ENCODE data around the gene MME. TPM values are rescaled to one million over a fixed set of nuclear protein-coding genes. Genes with fewer than 3 reads are reported as not detected.

MME gene
- total RNA-seq, 1 experiment from 2014 or later, result not detected

DNA sequence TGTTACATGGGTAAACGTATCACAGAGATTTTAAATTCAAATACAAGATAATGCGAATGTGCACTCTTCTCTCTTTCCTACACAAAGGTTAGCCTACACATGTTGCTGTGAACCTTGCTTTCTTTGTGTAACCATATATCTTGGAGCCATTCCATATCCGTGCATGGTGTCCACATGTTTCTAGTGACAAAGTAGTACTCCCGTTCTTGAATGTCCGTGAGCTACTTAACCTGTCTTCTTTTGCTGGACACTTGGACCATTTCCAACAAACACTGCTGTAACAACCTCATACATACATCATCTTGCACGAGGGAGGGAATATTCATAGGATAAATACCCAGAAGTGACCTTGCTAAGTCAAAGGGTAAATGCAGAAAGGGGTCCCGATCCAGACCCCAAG, 138.3 kb downstream of the MME start:
- intact Hi-C loops (cut with micrococcal nuclease; ENCODE audit: unreplicated experiment), result no loop called here
- POLR2A ChIA-PET (ENCODE audit: low non-redundant PET), result no interaction called here
- TF ChIP-seq, protein P1, sequence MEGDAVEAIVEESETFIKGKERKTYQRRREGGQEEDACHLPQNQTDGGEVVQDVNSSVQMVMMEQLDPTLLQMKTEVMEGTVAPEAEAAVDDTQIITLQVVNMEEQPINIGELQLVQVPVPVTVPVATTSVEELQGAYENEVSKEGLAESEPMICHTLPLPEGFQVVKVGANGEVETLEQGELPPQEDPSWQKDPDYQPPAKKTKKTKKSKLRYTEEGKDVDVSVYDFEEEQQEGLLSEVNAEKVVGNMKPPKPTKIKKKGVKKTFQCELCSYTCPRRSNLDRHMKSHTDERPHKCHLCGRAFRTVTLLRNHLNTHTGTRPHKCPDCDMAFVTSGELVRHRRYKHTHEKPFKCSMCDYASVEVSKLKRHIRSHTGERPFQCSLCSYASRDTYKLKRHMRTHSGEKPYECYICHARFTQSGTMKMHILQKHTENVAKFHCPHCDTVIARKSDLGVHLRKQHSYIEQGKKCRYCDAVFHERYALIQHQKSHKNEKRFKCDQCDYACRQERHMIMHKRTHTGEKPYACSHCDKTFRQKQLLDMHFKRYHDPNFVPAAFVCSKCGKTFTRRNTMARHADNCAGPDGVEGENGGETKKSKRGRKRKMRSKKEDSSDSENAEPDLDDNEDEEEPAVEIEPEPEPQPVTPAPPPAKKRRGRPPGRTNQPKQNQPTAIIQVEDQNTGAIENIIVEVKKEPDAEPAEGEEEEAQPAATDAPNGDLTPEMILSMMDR (conservative IDR thresholded peaks at IDR 0.05; ENCODE audit: low read depth, low read length), result no peak
- no peak for TF ChIP-seq EZH2 (IDR thresholded peaks at IDR 0.05; ENCODE audit: borderline replicate concordance, low read depth, low read length, poor library complexity, severe bottlenecking)
- no peak for DNase-seq (ENCODE audit: low spot score)
- Histone ChIP-seq H3K4me3 (ENCODE audit: low read depth, low read length, poor library complexity, severe bottlenecking) (no peak overlapping the region), H3K9me3 (ENCODE audit: low read depth, low read length, poor library complexity, severe bottlenecking) (no peaks in the 10 kb centered on the region), H3K4me1 (ENCODE audit: insufficient read depth, low read length, poor library complexity, severe bottlenecking) (no peaks in the 10 kb centered on the region), H3K27ac (ENCODE audit: low read depth, low read length, poor library complexity, severe bottlenecking) (no peak overlapping the region), H3K27me3 (replicated peaks; ENCODE audit: insufficient read depth, low read depth, low read length, poor library complexity) (no peaks in the 10 kb centered on the region), H3K36me3 (ENCODE audit: insufficient read depth, low read length, poor library complexity, severe bottlenecking) (no peaks in the 10 kb centered on the region)
- BruUV-seq (replicated peaks), result no TSS peak
- CTCF ChIA-PET, result no interaction called here

GRCh38 chr3:155219106-155219505, 139.0 kb downstream of the MME start:
- Histone ChIP-seq H3K27me3 (replicated peaks; ENCODE audit: insufficient read depth, low read depth, low read length, poor library complexity) (no peaks in the 10 kb centered on the region), H3K27ac (ENCODE audit: low read depth, low read length, poor library complexity, severe bottlenecking) (no peak overlapping the region), H3K36me3 (ENCODE audit: insufficient read depth, low read length, poor library complexity, severe bottlenecking) (no peaks in the 10 kb centered on the region), H3K9me3 (ENCODE audit: low read depth, low read length, poor library complexity, severe bottlenecking) (no peaks in the 10 kb centered on the region), H3K4me1 (ENCODE audit: insufficient read depth, low read length, poor library complexity, severe bottlenecking) (no peaks in the 10 kb centered on the region), H3K4me3 (ENCODE audit: low read depth, low read length, poor library complexity, severe bottlenecking) (no peak overlapping the region)
- DNase-seq (ENCODE audit: low spot score), result no peak
- ChIA-PET CTCF (no interaction called here), POLR2A (ENCODE audit: low non-redundant PET) (no interaction called here)
- intact Hi-C loops (cut with micrococcal nuclease; ENCODE audit: unreplicated experiment), result no loop called here
- no peak for TF ChIP-seq EZH2 (IDR thresholded peaks at IDR 0.05; ENCODE audit: borderline replicate concordance, low read depth, low read length, poor library complexity, severe bottlenecking)
- TF ChIP-seq, protein P1 (conservative IDR thresholded peaks at IDR 0.05; ENCODE audit: low read depth, low read length), result no peak
- no TSS peak for BruUV-seq (replicated peaks)

DNA sequence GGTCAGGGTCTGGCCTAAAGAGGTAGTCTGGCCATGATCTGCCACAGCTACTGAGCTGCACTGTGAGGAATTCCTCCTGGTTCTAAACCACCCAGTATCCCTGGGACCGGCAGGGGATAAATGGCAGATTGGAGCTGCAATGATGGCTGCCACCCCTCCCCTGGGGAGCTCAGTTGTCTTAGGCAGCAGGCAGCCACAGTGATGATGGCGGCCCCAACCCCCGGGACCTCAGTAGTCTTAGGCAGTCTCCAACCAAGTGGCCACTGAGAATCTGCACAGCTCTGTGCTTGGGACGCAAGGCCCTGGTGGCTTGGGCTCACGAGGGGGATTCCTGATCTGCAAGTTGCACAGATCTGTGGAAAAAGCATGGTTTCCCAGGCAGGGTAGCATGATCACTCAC, 145.3 kb downstream of the MME start:
- DNase-seq (ENCODE audit: low spot score), result no peak
- Histone ChIP-seq H3K9me3 (ENCODE audit: low read depth, low read length, poor library complexity, severe bottlenecking) (no peaks in the 10 kb centered on the region), H3K27ac (ENCODE audit: low read depth, low read length, poor library complexity, severe bottlenecking) (no peak overlapping the region), H3K36me3 (ENCODE audit: insufficient read depth, low read length, poor library complexity, severe bottlenecking) (no peaks in the 10 kb centered on the region), H3K27me3 (replicated peaks; ENCODE audit: insufficient read depth, low read depth, low read length, poor library complexity) (no peaks in the 10 kb centered on the region), H3K4me3 (ENCODE audit: low read depth, low read length, poor library complexity, severe bottlenecking) (no peak overlapping the region), H3K4me1 (ENCODE audit: insufficient read depth, low read length, poor library complexity, severe bottlenecking) (no peaks in the 10 kb centered on the region)
- TF ChIP-seq EZH2 (IDR thresholded peaks at IDR 0.05; ENCODE audit: borderline replicate concordance, low read depth, low read length, poor library complexity, severe bottlenecking), result no peak
- TF ChIP-seq, protein P1 (conservative IDR thresholded peaks at IDR 0.05; ENCODE audit: low read depth, low read length), result no peak
- CTCF ChIA-PET, result interaction anchor here (0.6 kb wide), 1 partner anchor 781 kb away, joined by 8 read pairs; no protein-coding TSS in a partner anchor
- BruUV-seq (replicated peaks), result no TSS peak
- intact Hi-C loops (cut with micrococcal nuclease; ENCODE audit: unreplicated experiment), result no loop called here
- POLR2A ChIA-PET (ENCODE audit: low non-redundant PET), result no interaction called here
